IPS-18c (cell line): ENCODE data around the gene HBQ1.
A peak's percentile ranks its signal among the peaks of the same experiment; 100 is the strongest.
"Not testable (repeated sequence)": the region's sequence is repeated elsewhere in the genome, so short reads cannot be mapped to it uniquely, and the experiment has no call there.

Experiments used
- H3K4me3 ChIP-seq: 2 replicates; pipeline ENCODE4 v1.7.0; 2013; ENCODE audit warnings: low read depth, mild to moderate bottlenecking, low read length, moderate library complexity; ENCODE audit not compliant: insufficient read depth
- H3K9me3 ChIP-seq: one replicate; pipeline ENCODE4 v1.6.1; 2013; ENCODE audit warnings: mild to moderate bottlenecking, low read length, moderate library complexity; ENCODE audit not compliant: control insufficient read depth, insufficient read depth

The HBQ1 gene

GRCh38 chr16:180101-180675 lies at the start of gene HBQ1:
Gene HBQ1, plus strand, starts transcription at chr16:180459. Its CDS starts 28 bp downstream, at chr16:180487.
- Histone ChIP-seq H3K9me3 (no peaks in the 10 kb centered on the region), H3K4me3 (peak within 1 kb of the TSS; percentile 43)

- H3K9me3 ChIP-seq: peaks cover 3% of the 10 kb centered on the region
Measured at GRCh38 chr16:130533-131173, 49.6 kb upstream of the HBQ1 start.

GRCh38 chr16:132120-132519 lies 48.1 kb upstream of the HBQ1 start:
- Histone ChIP-seq H3K9me3 (peaks cover 3% of the 10 kb centered on the region), H3K4me3 (no peak overlapping the region)

More at GRCh38 chr16:130533-131173, 49.6 kb upstream of the HBQ1 start:
- no peak overlapping the region for H3K4me3 ChIP-seq

GRCh38 chr16:133716-134115 lies 46.5 kb upstream of the HBQ1 start:
- no peaks in the 10 kb centered on the region for H3K9me3 ChIP-seq
- H3K4me3 ChIP-seq: no peak overlapping the region

GRCh38 chr16:138049-138417 lies 42.2 kb upstream of the HBQ1 start:
- H3K4me3 ChIP-seq: peak overlapping the region; percentile 68
- no peaks in the 10 kb centered on the region for H3K9me3 ChIP-seq

GRCh38 chr16:140175-140857 lies 39.9 kb upstream of the HBQ1 start:
- no peaks in the 10 kb centered on the region for H3K9me3 ChIP-seq
- H3K4me3 ChIP-seq: no peak overlapping the region

- no peaks in the 10 kb centered on the region for H3K9me3 ChIP-seq
- no peak overlapping the region for H3K4me3 ChIP-seq
Measured at GRCh38 chr16:142405-142967, 37.8 kb upstream of the HBQ1 start.

GRCh38 chr16:143047-143446 lies 37.2 kb upstream of the HBQ1 start:
- no peak overlapping the region for H3K4me3 ChIP-seq
- no peaks in the 10 kb centered on the region for H3K9me3 ChIP-seq

- Histone ChIP-seq H3K9me3 (no peaks in the 10 kb centered on the region), H3K4me3 (no peak overlapping the region)
Measured at GRCh38 chr16:143456-143855, 36.8 kb upstream of the HBQ1 start.

GRCh38 chr16:144797-145252 lies 35.4 kb upstream of the HBQ1 start:
- H3K9me3 ChIP-seq: no peaks in the 10 kb centered on the region
- H3K4me3 ChIP-seq: no peak overlapping the region

GRCh38 chr16:146646-147045 lies 33.6 kb upstream of the HBQ1 start:
- Histone ChIP-seq H3K9me3 (no peaks in the 10 kb centered on the region), H3K4me3 (no peak overlapping the region)

GRCh38 chr16:149024-149660 lies 31.1 kb upstream of the HBQ1 start:
- Histone ChIP-seq H3K4me3 (no peak overlapping the region), H3K9me3 (no peaks in the 10 kb centered on the region)

- Histone ChIP-seq H3K9me3 (no peaks in the 10 kb centered on the region), H3K4me3 (no peak within 1 kb of the TSS)
Measured at GRCh38 chr16:152141-153128, 27.8 kb upstream of the HBQ1 start, which contains the start of gene HBZ. Gene HBZ, plus strand, starts transcription at chr16:152644. Its CDS starts 266 bp downstream, at chr16:152910.

GRCh38 chr16:153129-153521 lies 27.1 kb upstream of the HBQ1 start:
- H3K4me3 ChIP-seq, H3K9me3 ChIP-seq: not testable (repeated sequence)

- not testable (repeated sequence) for H3K4me3 ChIP-seq, H3K9me3 ChIP-seq
Measured at GRCh38 chr16:153550-154216, 26.6 kb upstream of the HBQ1 start.
